T-helper 2 cell treated with Interferon-gamma antibody and Interleukin-4, amounts not matched to agents 5 μg/mL and 100 μg/mL, for 36 hours (primary cell): ENCODE measurements around the gene ICAM2.

Source experiments
- DNase-seq: peaks from one replicate; pipeline ENCODE4 v3.0.0; 2021; ENCODE audit warnings: low spot score
- H3K27ac Mint-ChIP-seq: one replicate; pipeline ENCODE4 v1.8.0; 2021; ENCODE audit warnings: mild to moderate bottlenecking, mixed read lengths
- H3K27me3 Mint-ChIP-seq: one replicate; pipeline ENCODE4 v1.8.0; 2021; ENCODE audit warnings: low read depth, mixed read lengths
- H3K36me3 Mint-ChIP-seq: one replicate; pipeline ENCODE4 v1.8.0; 2021; ENCODE audit warnings: low read depth, mixed read lengths
- H3K4me1 Mint-ChIP-seq: one replicate; pipeline ENCODE4 v1.8.0; 2021; ENCODE audit warnings: low read depth, mixed read lengths
- H3K4me3 Mint-ChIP-seq: one replicate; pipeline ENCODE4 v1.8.0; 2022; ENCODE audit warnings: mild to moderate bottlenecking, moderate library complexity, mixed read lengths
- H3K9me3 Mint-ChIP-seq: one replicate; pipeline ENCODE4 v1.8.0; 2021; ENCODE audit warnings: mixed read lengths

Gene ICAM2

DNA sequence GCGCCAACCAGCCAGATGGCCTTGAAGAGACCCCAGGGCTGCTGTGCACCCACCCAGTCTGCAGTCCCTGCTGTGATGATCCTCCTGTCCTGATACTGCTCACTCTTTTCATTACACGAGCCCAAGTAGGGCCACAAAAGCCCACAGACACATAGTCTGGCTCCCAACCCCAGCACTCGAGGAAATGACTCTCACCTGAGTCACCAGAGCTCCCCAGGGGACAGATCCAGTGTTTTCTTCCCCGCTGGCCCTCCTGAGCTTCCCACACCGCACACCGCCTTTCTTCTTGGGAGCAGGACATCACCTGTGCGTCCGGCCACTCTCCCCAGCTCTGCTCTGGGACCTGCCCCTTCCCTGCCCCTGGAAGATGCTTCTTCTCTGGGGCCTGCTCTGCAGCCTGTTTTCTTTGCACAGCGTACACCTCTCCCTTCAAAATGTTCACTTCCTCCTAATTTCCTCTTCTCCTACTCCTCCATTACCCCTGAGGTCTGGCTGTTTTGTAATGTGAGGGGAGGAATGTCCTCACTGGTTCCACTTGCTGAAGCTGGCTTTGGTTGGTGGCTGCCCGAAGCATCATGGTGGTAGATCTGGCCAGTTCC is 45.7 kb downstream of the ICAM2 start:
- H3K4me1 Mint-ChIP-seq = peaks cover 4% of the 10 kb centered on the region
- H3K27ac Mint-ChIP-seq = no peak overlapping the region
- no peaks in the 10 kb centered on the region for H3K36me3 Mint-ChIP-seq
- H3K9me3 Mint-ChIP-seq = no peaks in the 10 kb centered on the region
- peaks cover 3% of the 10 kb centered on the region for H3K27me3 Mint-ChIP-seq
- no peak for DNase-seq
- H3K4me3 Mint-ChIP-seq = no peak overlapping the region

DNA sequence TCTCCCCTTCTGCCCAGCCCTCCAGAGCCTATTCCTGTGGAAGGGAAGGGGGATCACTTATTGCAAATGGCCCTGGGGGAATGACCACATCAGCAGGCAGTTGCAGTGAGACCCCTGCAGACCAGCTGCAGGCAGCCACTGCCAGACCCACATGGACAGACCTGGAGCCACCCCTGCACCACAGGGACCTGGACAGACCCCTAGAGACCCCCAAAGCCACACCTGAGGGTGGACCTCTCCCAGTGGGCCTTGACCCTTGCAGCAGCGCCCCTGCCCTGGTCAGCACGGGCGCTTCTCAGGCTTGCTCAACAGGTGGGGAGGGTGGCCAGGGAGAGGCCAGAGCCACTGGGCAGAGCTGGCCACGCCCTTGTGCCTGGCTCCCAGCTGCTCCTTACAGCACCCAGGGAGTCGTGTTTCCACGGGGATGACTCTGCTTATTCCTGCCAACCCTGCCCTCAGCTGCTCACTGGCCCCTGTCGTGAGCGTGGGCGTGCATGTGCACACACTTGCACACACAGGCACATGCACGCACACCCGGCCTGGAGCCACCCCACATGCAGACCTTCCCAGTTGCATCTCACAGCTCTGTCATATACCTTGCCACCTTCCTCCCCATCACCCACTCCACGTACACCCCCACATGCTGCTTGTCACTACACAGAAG is 46.4 kb downstream of the ICAM2 start:
- peaks cover 3% of the 10 kb centered on the region for H3K27me3 Mint-ChIP-seq
- H3K4me3 Mint-ChIP-seq = no peak overlapping the region
- no peak overlapping the region for H3K27ac Mint-ChIP-seq
- H3K36me3 Mint-ChIP-seq = no peaks in the 10 kb centered on the region
- H3K4me1 Mint-ChIP-seq = peaks cover 4% of the 10 kb centered on the region
- DNase-seq = no peak
- no peaks in the 10 kb centered on the region for H3K9me3 Mint-ChIP-seq

DNA sequence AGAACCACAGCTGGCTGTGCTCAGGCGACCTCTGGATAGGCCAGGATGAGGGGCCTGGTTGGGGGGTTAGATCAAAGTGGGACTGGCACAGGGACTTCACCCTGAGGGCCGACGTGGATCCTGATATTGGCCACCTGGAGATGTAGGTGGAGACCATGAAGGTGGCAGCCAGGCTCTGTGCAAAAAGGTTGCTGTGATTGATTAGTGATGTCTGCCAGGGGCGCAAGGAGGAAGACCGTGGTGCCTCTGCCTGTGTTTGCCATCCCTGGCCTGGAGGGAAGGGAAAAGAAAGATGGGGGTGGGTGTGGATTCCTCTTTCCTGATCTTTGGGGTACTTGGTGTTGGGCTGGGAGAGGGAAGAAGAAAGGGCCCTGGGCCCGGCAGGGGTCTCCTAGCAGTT is 47.2 kb downstream of the ICAM2 start:
- no peak for DNase-seq
- Mint-ChIP-seq H3K9me3 (no peaks in the 10 kb centered on the region), H3K27me3 (peaks cover 3% of the 10 kb centered on the region), H3K4me1 (peaks cover 4% of the 10 kb centered on the region), H3K4me3 (no peak overlapping the region), H3K27ac (no peak overlapping the region), H3K36me3 (no peaks in the 10 kb centered on the region)

DNA sequence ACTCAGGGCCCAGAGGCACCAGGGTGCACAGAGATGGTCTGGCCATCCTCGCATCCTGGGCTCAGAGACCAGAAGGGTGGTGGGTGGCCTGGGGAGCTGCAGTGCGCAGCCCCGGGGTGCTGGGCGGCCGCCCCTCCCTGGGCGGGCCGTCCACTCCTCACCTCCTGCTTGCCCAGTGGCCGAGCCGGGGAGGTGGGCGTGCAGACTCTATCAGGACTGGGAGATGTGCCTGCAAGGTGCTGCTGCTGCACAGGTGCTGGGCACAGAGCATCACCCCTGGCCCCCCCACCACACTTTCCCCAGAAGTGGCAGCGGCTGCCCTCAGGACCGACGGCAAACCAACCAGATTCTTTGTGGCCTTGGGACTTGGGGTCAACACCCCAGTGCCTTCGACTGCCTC is 47.6 kb downstream of the ICAM2 start, which contains the start of gene SCN4A:
Gene SCN4A (minus strand): TSS at position 123 of the 400 bp plus-strand sequence. CDS start 77 bp downstream, at position 46.
- H3K4me1 Mint-ChIP-seq = peaks cover 4% of the 10 kb centered on the region
- H3K4me3 Mint-ChIP-seq = no peak within 1 kb of the TSS
- peaks cover 3% of the 10 kb centered on the region for H3K27me3 Mint-ChIP-seq
- no peak within 1 kb of the TSS for H3K27ac Mint-ChIP-seq
- H3K36me3 Mint-ChIP-seq = no peaks in the 10 kb centered on the region
- H3K9me3 Mint-ChIP-seq = no peaks in the 10 kb centered on the region
- DNase-seq = no peak

DNA sequence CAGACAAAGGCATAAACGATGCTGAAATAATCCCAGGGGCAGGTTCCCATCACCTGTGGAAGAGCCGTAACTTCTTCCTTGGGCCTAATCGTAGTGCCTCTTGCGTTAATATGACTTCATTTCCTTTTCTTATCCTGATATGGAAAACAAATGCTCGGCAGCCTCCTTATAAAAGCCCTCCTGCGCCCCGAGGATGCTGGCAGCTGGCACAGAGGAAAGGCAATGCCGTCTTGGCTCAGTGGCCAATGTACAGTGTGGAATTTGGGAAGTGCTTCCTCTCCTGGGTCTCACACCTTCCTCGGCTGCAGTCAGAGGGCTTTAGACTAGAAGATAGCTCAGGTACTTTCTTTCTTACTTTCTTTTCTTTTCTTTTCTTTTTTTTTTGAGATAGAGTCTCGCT is 51.2 kb downstream of the ICAM2 start:
- no peak for DNase-seq
- peaks cover 4% of the 10 kb centered on the region for H3K4me1 Mint-ChIP-seq
- no peak overlapping the region for H3K27ac Mint-ChIP-seq
- H3K9me3 Mint-ChIP-seq = no peaks in the 10 kb centered on the region
- H3K4me3 Mint-ChIP-seq = no peak overlapping the region
- no peaks in the 10 kb centered on the region for H3K27me3 Mint-ChIP-seq
- H3K36me3 Mint-ChIP-seq = no peaks in the 10 kb centered on the region

DNA sequence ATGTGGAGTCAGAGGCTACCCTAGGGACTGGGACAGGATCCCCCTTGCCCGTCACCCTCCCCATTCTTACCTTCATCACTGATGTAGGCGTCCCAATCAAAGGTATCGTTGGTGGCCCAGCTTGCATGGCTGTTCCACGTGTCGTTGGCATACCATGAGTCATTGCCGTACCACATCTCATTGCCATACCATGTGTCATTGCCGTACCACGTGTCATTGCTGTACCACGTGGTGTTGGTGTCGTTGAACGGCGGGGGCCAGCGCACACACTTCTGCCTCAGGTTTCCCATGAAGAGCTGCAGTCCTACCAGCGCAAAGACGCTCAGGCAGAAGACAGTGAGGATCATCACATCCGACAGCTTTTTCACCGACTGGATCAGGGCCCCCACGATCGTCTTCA is 52.5 kb downstream of the ICAM2 start:
- Mint-ChIP-seq H3K27me3 (no peaks in the 10 kb centered on the region), H3K4me3 (no peak overlapping the region), H3K27ac (no peak overlapping the region), H3K9me3 (no peaks in the 10 kb centered on the region), H3K4me1 (peaks cover 4% of the 10 kb centered on the region), H3K36me3 (no peaks in the 10 kb centered on the region)
- DNase-seq = no peak

DNA sequence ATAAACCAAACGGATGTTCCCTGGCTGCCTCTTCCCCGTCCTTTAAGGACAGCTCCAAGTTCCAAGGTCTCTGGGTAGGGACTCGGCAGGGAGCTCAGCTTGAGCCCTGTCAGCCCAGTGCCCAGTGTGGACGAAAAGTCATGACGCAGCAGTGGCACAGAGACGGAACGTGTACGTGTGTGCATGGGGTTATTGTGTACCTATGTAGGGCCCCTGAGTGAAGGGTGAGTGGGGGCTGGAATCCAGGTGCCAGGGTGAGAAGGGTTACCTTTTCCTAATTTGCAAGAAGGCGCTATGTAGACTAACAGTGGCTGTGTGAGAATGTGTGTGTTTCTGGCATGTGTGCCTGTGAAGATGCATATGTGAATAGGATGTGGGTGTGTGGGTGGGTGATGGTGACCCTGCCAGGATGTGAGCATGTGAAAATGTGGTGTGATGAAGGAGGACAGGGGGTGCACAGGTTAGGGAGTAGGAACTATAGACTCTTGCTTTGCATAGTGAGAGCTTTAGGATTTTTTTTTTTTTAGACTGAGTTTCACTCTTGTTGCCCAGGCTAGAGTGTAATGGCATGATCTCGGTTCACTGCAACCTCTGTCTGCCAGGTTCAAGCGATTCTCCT is 53.7 kb downstream of the ICAM2 start:
- Mint-ChIP-seq H3K36me3 (no peaks in the 10 kb centered on the region), H3K27me3 (no peaks in the 10 kb centered on the region), H3K4me1 (peaks cover 4% of the 10 kb centered on the region), H3K27ac (no peak overlapping the region), H3K4me3 (no peak overlapping the region), H3K9me3 (no peaks in the 10 kb centered on the region)
- peak; percentile 55 for DNase-seq

DNA sequence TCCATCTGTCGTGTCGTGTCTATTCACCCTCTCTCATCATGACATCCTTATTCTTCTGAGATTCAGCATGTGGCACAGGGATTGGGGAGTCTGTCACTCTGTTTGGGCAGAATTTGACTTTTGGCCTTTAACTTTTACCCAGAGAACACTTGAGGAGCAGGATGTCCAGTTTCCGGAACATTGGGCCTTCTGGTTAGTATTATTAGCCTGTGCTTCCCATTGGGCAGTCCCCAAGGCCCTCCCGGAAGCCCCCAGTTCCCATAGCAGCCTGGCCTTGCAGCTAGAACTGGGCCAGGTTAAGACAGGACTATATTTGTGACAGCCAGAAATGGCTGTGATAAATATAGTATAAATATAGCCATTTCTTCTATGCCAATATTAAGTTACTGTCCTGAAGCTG is 57.3 kb downstream of the ICAM2 start:
- H3K36me3 Mint-ChIP-seq = no peaks in the 10 kb centered on the region
- H3K4me1 Mint-ChIP-seq = peaks cover 6% of the 10 kb centered on the region
- no peaks in the 10 kb centered on the region for H3K27me3 Mint-ChIP-seq
- no peak for DNase-seq
- no peaks in the 10 kb centered on the region for H3K9me3 Mint-ChIP-seq
- H3K4me3 Mint-ChIP-seq = no peak overlapping the region
- H3K27ac Mint-ChIP-seq = no peak overlapping the region

DNA sequence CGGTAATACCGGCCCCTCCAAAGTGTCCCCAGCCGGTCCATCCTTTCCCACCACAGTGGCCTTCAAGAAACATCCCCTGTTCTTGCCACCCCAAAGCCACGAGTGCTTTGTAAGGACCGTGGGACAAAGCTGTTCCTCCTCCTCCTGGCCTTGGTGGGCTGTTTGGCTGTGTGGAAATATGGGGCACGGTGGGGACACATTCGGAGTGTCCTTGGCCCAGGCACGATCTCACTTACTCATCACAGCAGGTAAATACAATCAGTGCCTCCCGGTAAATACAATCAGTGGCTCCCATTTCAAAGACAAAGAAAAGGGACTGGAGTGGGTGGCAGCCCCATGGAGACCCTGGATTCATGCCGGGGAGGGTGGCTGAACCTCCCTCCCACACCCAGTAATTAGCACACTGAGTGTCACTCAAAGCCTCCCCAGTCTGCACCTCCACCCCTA is 58.1 kb downstream of the ICAM2 start:
- Mint-ChIP-seq H3K4me3 (no peak overlapping the region), H3K27ac (no peak overlapping the region), H3K36me3 (no peaks in the 10 kb centered on the region)

DNA sequence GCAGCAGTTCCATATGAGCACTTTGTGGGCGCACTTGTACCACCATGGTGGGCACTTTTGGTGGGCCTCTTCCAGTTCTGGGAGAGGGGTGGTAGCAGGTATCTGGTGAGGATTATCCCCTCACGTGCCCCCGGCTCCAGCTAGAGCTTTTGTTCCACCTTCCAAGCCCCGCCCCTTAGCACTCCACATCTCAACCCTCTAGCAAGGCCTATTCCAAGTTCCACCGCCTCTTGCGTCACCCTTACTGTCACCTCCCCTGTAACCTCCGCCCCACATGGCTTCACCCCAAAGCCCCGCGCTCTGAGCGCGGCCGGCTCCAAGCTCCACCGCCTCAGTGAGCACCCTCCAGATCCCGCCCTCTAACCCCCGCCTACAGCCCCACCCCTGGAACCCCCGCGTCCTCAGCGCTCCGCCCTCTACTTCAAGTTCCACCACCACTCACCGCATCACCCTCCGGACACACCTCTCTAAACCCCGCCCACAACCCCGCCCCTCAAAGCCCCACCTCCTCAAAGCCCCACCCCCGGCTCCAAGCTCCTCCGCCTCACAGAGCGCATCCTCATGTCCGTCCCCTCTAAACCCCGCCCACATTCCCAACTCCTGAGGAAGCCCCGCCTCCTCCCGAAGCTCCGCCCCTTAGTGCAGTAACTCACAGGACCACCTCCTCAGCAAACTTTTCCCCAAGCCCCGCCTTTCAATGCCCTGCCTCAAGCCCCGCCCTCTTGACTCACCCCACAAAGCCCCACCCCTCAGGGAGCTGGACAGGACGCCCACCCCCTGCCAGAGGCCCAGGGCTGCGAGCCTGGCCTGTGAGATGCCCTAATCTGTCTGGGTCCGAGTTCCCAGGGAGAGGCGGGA is 58.8 kb downstream of the ICAM2 start:
- Mint-ChIP-seq H3K4me3 (peak overlapping the region; percentile 56), H3K36me3 (no peaks in the 10 kb centered on the region), H3K4me1 (peaks cover 3% of the 10 kb centered on the region), H3K27me3 (no peaks in the 10 kb centered on the region), H3K27ac (peak overlapping the region; percentile 41), H3K9me3 (no peaks in the 10 kb centered on the region)
- DNase-seq = peak; percentile 40

More for the DNA sequence above, 58.1 kb downstream of the ICAM2 start:
- no peaks in the 10 kb centered on the region for H3K9me3 Mint-ChIP-seq
- H3K27me3 Mint-ChIP-seq = no peaks in the 10 kb centered on the region
- peaks cover 6% of the 10 kb centered on the region for H3K4me1 Mint-ChIP-seq
- no peak for DNase-seq

DNA sequence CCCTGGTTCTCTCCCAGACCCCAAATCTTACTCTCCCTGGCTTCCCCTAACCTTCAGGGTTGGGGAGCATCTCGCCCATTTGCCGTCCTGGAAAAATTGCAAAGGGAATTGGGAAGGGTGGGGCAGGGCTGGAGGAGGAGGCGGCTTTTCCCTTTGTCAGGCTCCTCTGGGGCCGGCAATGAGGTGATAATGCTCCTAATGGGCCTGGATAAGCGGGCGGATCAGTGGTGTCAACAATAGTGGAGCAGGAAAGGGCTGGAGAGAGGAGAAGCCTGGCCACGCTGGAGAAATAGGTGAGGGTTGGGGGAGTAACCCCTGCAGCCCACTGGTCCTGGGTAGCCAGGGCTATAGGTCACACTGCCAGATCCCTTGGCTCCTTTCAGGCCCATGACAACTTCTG is 60.0 kb downstream of the ICAM2 start:
- H3K4me3 Mint-ChIP-seq = no peak overlapping the region
- no peaks in the 10 kb centered on the region for H3K36me3 Mint-ChIP-seq
- no peak for DNase-seq
- H3K4me1 Mint-ChIP-seq = peaks cover 3% of the 10 kb centered on the region
- H3K27ac Mint-ChIP-seq = no peak overlapping the region
- no peaks in the 10 kb centered on the region for H3K27me3 Mint-ChIP-seq
- no peaks in the 10 kb centered on the region for H3K9me3 Mint-ChIP-seq

DNA sequence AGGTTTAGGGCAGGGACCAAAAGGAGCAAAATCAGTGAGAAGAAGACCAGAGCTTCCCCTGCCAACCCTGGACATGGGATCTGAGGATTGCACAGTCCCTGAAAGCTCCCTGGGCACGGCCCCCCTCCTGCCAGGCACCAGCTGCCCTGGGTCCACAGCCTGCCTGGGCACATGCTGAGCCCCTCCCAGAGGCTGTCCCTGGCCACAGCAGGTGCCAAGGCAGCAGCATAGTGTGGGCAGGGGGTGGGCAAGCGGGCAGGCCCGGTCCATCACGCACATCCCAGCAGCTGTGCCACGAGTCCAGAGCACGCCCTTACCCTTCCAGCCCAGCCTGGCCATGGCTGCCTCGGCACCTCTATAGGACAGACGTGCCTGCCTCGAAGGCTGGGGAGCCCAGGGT is 60.4 kb downstream of the ICAM2 start:
- no peaks in the 10 kb centered on the region for H3K27me3 Mint-ChIP-seq
- H3K4me1 Mint-ChIP-seq = peaks cover 3% of the 10 kb centered on the region
- DNase-seq = no peak
- no peak overlapping the region for H3K27ac Mint-ChIP-seq
- no peaks in the 10 kb centered on the region for H3K36me3 Mint-ChIP-seq
- no peak overlapping the region for H3K4me3 Mint-ChIP-seq
- no peaks in the 10 kb centered on the region for H3K9me3 Mint-ChIP-seq

DNA sequence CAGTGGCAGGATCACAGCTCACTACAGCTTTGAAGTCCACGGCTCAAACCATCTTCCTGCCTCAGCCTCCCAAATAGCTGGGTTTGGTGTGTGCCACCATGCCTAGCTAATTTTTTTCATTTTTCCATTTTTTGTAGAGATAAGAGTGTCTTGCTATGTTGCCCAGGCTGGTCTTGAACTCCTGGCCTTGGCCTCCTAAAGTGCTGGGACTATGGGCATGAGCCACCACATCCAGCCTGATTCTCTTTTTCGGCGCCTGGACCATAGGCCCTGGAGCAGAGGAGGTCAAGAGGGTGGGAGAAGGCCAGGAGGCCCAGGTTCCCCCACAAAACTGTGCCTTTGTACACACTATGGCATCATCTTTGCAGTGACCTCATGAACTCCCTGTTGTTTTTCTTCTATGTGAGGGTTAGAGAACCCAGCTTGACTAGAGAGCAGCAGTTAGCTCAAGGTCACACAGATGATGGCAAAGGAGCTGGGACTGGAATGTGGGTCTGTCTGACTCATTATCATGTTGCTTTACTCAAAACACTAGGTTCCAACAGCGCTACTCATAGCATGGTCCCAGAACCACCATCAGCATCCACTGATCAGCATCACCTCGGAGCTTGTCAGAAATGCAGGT is 64.0 kb downstream of the ICAM2 start:
- peaks cover 12% of the 10 kb centered on the region for H3K4me1 Mint-ChIP-seq
- H3K9me3 Mint-ChIP-seq = no peaks in the 10 kb centered on the region
- H3K27ac Mint-ChIP-seq = no peak overlapping the region
- no peak overlapping the region for H3K4me3 Mint-ChIP-seq
- no peak for DNase-seq
- H3K27me3 Mint-ChIP-seq = no peaks in the 10 kb centered on the region
- no peaks in the 10 kb centered on the region for H3K36me3 Mint-ChIP-seq
